Putamen (tissue), 1 donor: ENCODE data around the gene TMEM42.
A peak's percentile ranks its signal among the peaks of the same experiment; 100 is the strongest.
"Not testable (repeated sequence)": the region's sequence is repeated elsewhere in the genome, so short reads cannot be mapped to it uniquely, and the experiment has no call there.

Source experiments
- DNase-seq: peaks from one replicate; pipeline ENCODE4 v3.0.0-alpha.2; 2016; ENCODE audit warnings: low spot score

Gene TMEM42

DNA sequence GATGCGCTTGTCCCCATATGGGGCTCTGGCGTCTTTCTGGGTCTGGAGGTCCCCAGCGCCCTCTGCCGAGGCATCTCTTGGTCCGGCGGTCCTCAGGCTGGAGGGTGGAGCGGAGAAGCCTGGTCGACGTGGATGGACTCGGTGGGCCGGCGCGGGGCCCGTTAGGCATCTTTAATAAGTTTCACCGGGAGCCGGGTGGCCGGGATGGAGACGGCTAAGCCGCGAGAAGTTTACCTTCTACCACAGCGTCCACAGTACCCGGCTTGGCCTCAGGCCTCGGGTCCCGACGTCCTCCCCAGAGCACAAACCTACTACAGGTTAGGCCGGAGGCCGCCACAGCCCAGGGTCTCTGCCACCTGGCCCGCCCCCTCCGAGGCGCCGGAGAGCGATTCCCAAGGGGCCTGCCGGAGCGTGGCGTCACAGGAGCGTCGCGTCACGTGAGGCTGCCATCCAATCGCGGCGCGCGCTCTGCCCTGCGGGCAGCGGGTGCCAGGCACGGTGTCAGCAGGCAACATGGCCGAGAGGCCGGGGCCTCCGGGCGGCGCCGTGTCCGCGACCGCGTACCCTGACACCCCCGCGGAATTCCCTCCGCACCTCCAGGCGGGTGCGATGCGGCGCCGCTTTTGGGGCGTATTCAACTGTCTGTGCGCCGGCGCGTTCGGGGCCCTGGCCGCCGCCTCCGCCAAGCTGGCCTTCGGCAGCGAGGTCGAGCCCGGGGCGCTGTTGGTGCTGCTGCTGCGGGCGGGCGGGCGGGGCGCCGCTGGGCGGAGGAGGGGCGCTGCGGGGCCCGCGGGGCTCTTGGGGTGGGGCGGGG, at the start of gene TMEM42:
TSS of gene TMEM42 (plus strand) at position 501 of the 814 bp plus-strand sequence. CDS start at position 514, 13 bp downstream.
- DNase-seq, result peak; percentile 93

DNA sequence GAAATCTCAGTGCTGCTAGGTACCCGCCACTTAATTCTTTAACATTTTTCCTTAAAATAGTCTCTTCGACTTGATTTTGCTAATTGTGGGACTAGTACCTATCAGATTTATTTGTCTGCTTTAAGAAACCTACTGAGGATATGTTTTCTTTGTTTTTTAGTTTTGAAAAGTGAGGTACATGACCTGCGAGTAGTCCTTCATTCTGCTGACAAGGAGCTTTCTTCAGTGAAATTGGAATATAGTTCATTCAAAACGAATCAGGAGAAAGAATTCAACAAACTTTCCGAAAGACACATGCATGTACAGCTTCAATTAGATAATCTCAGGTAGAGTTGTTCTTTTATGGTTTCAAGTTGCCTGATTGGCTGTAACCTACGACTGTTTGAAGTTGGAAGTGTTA, 47.0 kb upstream of the TMEM42 start:
- no peak for DNase-seq

DNA sequence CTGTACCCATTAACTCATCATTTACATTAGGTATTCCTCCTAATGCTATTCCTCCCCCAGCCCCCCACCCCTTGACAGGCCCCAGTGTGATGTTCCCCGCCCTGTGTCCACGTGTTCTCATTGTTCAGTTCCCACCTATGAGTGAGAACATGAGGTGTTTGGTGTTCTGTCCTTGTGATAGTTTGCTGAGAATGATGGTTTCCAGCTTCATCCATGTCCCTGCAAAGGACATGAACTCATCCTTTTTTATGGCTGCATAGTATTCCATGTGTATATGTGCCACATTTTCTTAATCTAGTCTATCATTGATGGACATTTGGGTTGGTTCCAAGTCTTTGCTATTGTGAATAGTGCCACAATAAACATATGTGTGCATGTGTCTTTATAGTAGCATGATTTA, 45.4 kb upstream of the TMEM42 start:
- DNase-seq, result not testable (repeated sequence)

- not testable (repeated sequence) for DNase-seq
These were observed 40.5 kb upstream of the TMEM42 start for GRCh38 chr3:44821206-44821605.

GRCh38 chr3:44825264-44825925, 36.3 kb upstream of the TMEM42 start:
- DNase-seq, result no peak

DNA sequence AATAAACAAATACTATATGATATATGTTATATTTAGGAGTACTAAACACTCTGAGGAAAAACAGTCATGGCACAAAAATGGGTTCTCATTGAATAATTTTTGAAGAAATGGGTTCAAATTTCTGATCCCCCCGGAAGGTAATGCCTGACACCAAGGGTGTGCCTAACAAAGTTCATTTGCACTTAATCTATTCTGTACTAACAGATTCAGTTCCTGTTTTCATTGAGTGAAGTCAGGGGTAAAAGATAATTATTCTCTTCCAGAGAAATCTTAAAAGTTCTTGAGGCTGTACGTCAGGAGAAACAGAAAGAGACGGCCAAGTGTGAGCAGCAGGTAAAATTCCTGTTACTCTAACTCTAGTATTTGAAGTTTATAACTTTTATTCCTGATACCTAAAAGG, 34.5 kb upstream of the TMEM42 start:
- DNase-seq, result no peak

DNA sequence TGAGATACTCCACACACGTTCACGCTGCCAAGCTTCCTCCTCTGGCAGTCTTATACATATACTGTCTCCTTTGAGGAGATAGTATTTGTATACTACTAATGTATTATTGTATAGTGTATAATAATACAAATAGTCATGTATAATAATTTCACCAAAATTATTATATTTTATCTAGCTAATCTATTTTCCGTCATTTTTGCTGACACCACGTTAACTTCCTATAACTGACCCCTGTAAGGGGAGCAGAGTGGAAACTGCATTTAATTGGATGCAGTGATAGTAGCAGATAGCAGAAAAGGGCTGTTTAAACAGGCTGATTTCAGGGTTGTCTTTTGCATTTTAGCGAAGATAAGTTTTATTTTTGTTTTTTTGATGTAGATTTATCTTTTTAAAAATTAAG, 30.5 kb upstream of the TMEM42 start:
- no peak for DNase-seq

- DNase-seq, result no peak
These were observed 29.7 kb upstream of the TMEM42 start for GRCh38 chr3:44832032-44832431.

- no peak for DNase-seq
These were observed 28.7 kb upstream of the TMEM42 start for GRCh38 chr3:44832965-44833364.

- DNase-seq, result no peak
These were observed 28.3 kb upstream of the TMEM42 start for GRCh38 chr3:44833394-44833793.

GRCh38 chr3:44835684-44836083, 26.0 kb upstream of the TMEM42 start:
- DNase-seq, result no peak

DNA sequence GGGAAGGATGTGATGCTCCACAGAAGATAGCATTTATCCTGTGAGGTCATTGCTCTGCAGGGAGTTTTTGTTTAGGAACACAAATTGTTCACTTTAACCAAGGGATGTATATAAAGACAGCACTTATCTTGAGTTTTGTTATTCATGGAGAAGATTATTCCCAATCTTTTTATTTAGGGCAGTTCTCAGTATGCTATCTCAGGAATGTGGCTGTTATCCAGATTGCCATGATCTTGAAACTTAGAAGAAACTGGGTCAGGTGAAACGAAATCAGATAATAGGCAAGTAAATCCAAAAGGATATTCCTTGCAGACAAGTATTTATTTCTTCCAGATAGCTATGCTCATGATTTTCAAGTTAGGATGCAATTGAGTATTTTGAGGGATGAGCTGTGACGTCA, 19.3 kb upstream of the TMEM42 start:
- no peak for DNase-seq

GRCh38 chr3:44845528-44846520, 15.9 kb upstream of the TMEM42 start:
- no peak for DNase-seq

DNA sequence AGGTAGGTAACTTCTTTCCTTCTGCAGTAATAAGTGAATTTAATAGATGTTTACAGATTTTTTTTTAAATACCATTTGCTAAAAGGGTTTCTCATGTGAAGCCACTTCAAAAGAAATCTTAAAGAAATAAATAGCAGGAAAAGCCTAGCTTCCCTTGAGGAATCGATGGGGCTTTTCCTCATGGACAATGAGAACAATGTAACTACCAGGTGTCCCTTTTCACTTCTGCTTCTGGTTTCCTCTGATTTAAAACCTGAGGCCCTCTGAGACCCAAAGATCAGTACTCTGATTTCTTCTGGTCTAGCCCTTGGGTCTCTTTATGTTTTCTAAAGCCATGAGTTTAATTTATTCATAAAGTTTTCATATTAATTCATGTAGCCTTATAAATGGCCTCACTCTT, 13.1 kb upstream of the TMEM42 start:
- DNase-seq, result no peak

GRCh38 chr3:44856663-44857062, 5.0 kb upstream of the TMEM42 start:
- DNase-seq, result not testable (repeated sequence)

DNA sequence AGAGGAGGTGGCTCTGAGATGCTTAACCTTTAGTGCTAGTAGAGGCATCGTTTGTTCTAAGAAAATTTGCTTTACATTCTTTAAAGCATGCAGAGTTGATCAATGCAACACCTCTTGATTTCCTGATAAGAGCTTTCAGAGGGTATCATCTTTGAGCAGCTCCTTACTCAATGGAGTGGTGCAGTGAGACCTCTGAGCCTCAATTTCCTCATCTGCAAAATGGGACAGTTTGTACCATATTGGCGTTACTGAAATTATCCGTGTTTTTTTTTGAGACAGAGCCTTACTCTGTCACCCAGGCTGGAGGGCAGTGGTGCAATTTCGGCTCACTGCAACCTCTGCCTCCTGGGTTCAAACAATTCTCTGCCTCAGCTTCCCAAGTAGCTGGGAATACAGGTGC, 1.6 kb upstream of the TMEM42 start:
- no peak for DNase-seq

GRCh38 chr3:44862226-44862637, 520 bp downstream of the TMEM42 start:
- peak; percentile 34 for DNase-seq

DNA sequence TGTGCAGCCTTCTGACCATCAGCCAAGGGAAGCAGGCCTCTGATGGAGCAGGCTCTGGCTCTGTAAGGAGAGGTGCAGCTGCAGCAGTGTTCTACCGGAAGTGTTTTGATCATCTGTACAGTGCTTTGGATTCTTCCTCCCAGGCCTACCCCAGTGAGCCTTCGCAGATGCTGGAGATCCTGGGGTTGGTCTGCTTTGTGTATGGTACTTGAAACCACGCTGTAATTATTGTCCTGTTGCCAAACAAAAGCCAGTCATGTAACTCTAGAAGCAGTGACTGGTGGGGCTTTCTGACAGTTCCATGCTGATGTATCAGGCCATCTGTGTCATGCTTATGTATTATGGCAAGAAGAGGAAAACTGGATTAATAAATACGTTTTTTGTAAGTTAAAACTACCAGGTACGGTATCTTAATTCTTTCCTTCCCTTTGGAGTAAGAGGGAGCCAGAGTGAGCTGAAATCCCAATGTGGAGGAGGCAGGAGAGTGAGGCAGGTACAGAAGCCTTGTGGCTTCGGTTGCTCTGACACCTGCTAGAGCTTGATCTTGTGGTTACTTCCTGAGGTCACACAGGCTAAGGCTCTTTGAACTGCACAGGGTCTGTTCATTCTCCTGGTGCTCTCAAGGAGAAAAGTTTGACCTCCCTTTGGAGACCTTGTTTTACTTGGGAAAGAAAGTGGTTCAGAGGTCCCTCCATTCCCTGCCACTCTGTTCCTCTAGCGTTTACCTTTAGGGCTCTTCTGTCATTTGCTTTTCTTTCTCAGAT, 3.7 kb downstream of the TMEM42 start:
- no peak for DNase-seq

DNA sequence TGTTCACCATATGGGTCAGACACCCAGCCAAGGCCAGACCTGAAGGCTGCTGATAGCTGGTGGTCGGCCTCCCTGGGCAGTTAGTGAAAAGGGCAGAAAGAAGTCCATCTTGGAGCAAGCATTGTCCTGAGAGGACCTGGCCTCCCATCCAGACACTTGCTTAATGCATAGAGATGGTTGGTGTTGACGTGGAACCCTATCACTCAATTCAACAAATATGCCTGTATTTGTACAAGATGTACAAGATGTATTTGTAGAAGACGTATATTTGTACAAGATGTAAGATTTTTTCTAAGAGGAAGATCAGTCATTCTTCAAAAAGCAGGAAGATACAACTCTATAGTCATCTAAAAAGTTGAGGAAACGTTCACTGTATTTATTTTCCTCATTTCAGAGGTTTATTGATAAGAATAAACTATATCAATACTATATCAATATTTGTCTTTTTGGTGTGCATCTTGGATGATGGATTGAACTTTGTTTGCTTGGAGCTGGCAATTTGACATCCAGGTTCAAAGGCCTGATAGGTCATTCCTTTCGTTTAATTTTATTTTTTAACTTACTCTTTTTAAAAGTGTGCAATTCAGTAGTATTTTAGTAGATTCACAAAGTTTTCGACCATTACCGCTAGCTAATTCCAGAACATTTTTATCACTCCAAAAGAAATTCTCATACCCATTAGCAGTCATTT, 5.9 kb downstream of the TMEM42 start:
- no peak for DNase-seq

- no peak for DNase-seq
These were observed 8.8 kb downstream of the TMEM42 start for GRCh38 chr3:44870375-44871061.
